Subcutaneous abdominal adipose tissue (tissue), 5 donors: ENCODE results near the gene B3GALT5.

ENCODE experiments used
- H3K27ac ChIP-seq: one replicate; pipeline ENCODE4 v1.7.0; 2013; ENCODE audit warnings: low read depth, mild to moderate bottlenecking, inconsistent platforms, low read length, moderate library complexity
- H3K27me3 ChIP-seq, 5 donors: one replicate each; pipeline ENCODE4 v1.7.0; 2013; ENCODE audit warnings: low read length in 5 of 5, inconsistent platforms in 1 of 5; ENCODE audit not compliant: control insufficient read depth in 5 of 5, insufficient read depth in 4 of 5
- H3K36me3 ChIP-seq, 5 donors: one replicate each; pipeline ENCODE4 v1.7.0; 2013; ENCODE audit warnings: low read length in 5 of 5; ENCODE audit not compliant: control insufficient read depth in 5 of 5, insufficient read depth in 5 of 5
- H3K4me1 ChIP-seq, 5 donors: one replicate each; pipeline ENCODE4 v1.7.0; 2013; ENCODE audit warnings: low read length in 5 of 5, mild to moderate bottlenecking in 3 of 5, moderate library complexity in 1 of 5; ENCODE audit not compliant: control insufficient read depth in 5 of 5, insufficient read depth in 5 of 5
- H3K4me3 ChIP-seq, 5 donors: one replicate each; pipeline ENCODE4 v1.7.0; 2013; ENCODE audit warnings: low read length in 5 of 5, low read depth in 1 of 5
- H3K9ac ChIP-seq, 5 donors: one replicate each; pipeline ENCODE4 v1.7.0; 2013; ENCODE audit warnings: low read length in 5 of 5, mild to moderate bottlenecking in 4 of 5, moderate library complexity in 3 of 5
- H3K9me3 ChIP-seq, 5 donors: one replicate each; pipeline ENCODE4 v1.7.0; 2013; ENCODE audit warnings: low read length in 5 of 5; ENCODE audit not compliant: control insufficient read depth in 5 of 5
- donor health status: healthy.
- donor health status: healthy.
- donor health status: healthy.
- donor health status: healthy.
- donor health status: healthy.

B3GALT5 gene

GRCh38 chr21:39655589-39655988 is 42.8 kb downstream of the B3GALT5 start:
- Histone ChIP-seq H3K4me3 (no peak overlapping the region), H3K36me3 (no peaks in the 10 kb centered on the region), H3K4me1 (peaks cover 0 to 9% (median 0%) of the 10 kb centered on the region in 5 donors), H3K9me3 (peaks cover 5 to 21% (median 18%) of the 10 kb centered on the region in 5 donors), H3K27ac (no peak overlapping the region), H3K9ac (no peak overlapping the region), H3K27me3 (peaks cover 0 to 2% (median 0%) of the 10 kb centered on the region in 5 donors)

GRCh38 chr21:39656209-39656608 is 43.5 kb downstream of the B3GALT5 start:
- no peak overlapping the region for H3K9ac ChIP-seq
- peaks cover 0 to 2% (median 0%) of the 10 kb centered on the region in 5 donors for H3K27me3 ChIP-seq
- no peak overlapping the region for H3K4me3 ChIP-seq
- peaks cover 0 to 12% (median 0%) of the 10 kb centered on the region in 5 donors for H3K4me1 ChIP-seq
- peaks cover 5 to 21% (median 18%) of the 10 kb centered on the region in 5 donors for H3K9me3 ChIP-seq
- H3K27ac ChIP-seq = no peak overlapping the region
- H3K36me3 ChIP-seq = no peaks in the 10 kb centered on the region

DNA sequence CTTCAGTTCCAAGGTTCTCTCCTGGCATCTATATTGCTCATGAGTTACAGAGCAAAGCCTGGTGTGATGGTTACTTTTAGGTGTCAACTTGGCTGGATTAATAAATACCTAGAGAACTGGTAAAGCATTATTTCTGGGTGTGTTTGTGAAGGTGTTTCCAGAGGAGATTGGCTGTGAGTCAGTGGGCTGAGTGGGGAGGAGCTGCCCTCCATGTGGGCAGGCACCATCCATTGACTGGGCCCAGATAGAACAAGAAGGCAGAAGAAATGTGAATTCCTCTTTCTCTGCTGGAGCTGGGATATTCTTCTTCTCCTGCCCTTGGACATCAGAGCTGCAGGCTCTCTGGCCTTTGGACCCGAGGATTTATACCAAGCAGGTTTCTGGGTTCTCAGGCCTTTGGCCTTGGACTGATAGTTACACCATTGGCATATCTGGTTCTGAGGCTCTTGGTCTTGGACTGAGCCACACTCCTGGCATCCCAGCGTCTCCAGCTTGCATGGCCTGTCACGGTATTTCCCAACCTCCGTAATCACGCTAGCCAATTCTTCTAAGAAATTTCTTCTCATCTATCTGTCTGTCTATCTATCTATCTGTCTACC is 44.5 kb downstream of the B3GALT5 start:
- Histone ChIP-seq H3K27me3 (peaks cover 0 to 2% (median 0%) of the 10 kb centered on the region in 5 donors), H3K9me3 (peaks cover 5 to 20% (median 15%) of the 10 kb centered on the region in 5 donors), H3K36me3 (no peaks in the 10 kb centered on the region), H3K9ac (no peak overlapping the region), H3K27ac (no peak overlapping the region), H3K4me3 (no peak overlapping the region), H3K4me1 (peaks cover 0 to 12% (median 0%) of the 10 kb centered on the region in 5 donors)

- Histone ChIP-seq H3K27ac (no peak overlapping the region), H3K36me3 (no peaks in the 10 kb centered on the region), H3K4me1 (peaks cover 0 to 12% (median 0%) of the 10 kb centered on the region in 5 donors), H3K9me3 (peaks cover 5 to 11% (median 11%) of the 10 kb centered on the region in 5 donors), H3K27me3 (peaks cover 0 to 2% (median 0%) of the 10 kb centered on the region in 5 donors), H3K4me3 (no peak overlapping the region), H3K9ac (no peak overlapping the region)
Measured at GRCh38 chr21:39658066-39658465, 45.3 kb downstream of the B3GALT5 start.

- Histone ChIP-seq H3K27ac (no peak overlapping the region), H3K36me3 (no peaks in the 10 kb centered on the region), H3K27me3 (peaks cover 0 to 2% (median 0%) of the 10 kb centered on the region in 5 donors), H3K4me1 (peaks cover 0 to 12% (median 0%) of the 10 kb centered on the region in 5 donors), H3K9ac (no peak overlapping the region), H3K9me3 (no peaks in the 10 kb centered on the region), H3K4me3 (no peak overlapping the region)
Measured at GRCh38 chr21:39659070-39659815, 46.5 kb downstream of the B3GALT5 start.

DNA sequence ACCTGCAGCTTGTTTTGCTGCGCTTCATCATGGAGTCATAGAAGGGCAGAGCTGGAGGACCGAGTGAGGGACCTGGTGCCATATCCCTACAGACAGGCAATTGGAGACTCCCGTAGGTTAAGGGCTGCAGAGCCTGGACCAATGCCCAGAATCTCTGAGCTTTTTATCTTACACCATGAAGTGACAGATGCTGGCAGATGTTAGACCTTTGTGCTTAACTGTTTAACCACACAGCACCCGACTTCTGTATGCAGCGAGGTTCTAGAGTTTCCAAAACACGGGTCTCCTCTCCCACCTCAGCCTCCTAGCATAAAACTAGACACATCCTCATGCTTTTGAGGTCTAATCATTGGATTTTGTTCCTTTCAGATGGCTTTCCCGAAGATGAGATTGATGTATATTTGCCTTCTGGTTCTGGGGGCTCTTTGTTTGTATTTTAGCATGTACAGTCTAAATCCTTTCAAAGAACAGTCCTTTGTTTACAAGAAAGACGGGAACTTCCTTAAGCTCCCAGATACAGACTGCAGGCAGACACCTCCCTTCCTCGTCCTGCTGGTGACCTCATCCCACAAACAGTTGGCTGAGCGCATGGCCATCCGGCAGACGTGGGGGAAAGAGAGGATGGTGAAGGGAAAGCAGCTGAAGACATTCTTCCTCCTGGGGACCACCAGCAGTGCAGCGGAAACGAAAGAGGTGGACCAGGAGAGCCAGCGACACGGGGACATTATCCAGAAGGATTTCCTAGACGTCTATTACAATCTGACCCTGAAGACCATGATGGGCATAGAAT is 47.6 kb downstream of the B3GALT5 start:
- no peaks in the 10 kb centered on the region for H3K9me3 ChIP-seq
- H3K4me3 ChIP-seq = peak overlapping the region in 3 of 5 donors; percentile 10 to 47 (median 35)
- H3K36me3 ChIP-seq = no peaks in the 10 kb centered on the region
- H3K4me1 ChIP-seq = peaks cover 0 to 12% (median 0%) of the 10 kb centered on the region in 5 donors
- no peak overlapping the region for H3K9ac ChIP-seq
- H3K27ac ChIP-seq = no peak overlapping the region
- H3K27me3 ChIP-seq = peaks cover 0 to 2% (median 0%) of the 10 kb centered on the region in 5 donors

DNA sequence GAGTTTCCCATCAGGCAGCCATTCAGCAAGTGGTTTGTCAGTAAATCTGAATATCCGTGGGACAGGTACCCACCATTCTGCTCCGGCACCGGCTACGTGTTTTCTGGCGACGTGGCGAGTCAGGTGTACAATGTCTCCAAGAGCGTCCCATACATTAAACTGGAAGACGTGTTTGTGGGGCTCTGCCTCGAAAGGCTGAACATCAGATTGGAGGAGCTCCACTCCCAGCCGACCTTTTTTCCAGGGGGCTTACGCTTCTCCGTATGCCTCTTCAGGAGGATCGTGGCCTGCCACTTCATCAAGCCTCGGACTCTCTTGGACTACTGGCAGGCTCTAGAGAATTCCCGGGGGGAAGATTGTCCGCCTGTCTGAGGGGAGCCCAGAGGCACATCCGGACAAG is 48.4 kb downstream of the B3GALT5 start:
- Histone ChIP-seq H3K4me1 (peaks cover 0 to 12% (median 0%) of the 10 kb centered on the region in 5 donors), H3K27ac (no peak overlapping the region), H3K9ac (no peak overlapping the region), H3K9me3 (no peaks in the 10 kb centered on the region), H3K27me3 (peaks cover 0 to 3% (median 2%) of the 10 kb centered on the region in 5 donors), H3K36me3 (no peaks in the 10 kb centered on the region), H3K4me3 (no peak overlapping the region)

GRCh38 chr21:39661740-39662139 is 49.0 kb downstream of the B3GALT5 start:
- H3K4me3 ChIP-seq = no peak overlapping the region
- H3K4me1 ChIP-seq = peaks cover 0 to 12% (median 0%) of the 10 kb centered on the region in 5 donors
- H3K27me3 ChIP-seq = peaks cover 0 to 4% (median 2%) of the 10 kb centered on the region in 5 donors
- H3K9ac ChIP-seq = no peak overlapping the region
- no peaks in the 10 kb centered on the region for H3K36me3 ChIP-seq
- H3K27ac ChIP-seq = no peak overlapping the region
- H3K9me3 ChIP-seq = no peaks in the 10 kb centered on the region

GRCh38 chr21:39662411-39662953 is 49.7 kb downstream of the B3GALT5 start:
- no peak overlapping the region for H3K27ac ChIP-seq
- H3K9me3 ChIP-seq = no peaks in the 10 kb centered on the region
- H3K9ac ChIP-seq = no peak overlapping the region
- peaks cover 0 to 12% (median 0%) of the 10 kb centered on the region in 5 donors for H3K4me1 ChIP-seq
- no peak overlapping the region for H3K4me3 ChIP-seq
- peaks cover 0 to 4% (median 2%) of the 10 kb centered on the region in 5 donors for H3K27me3 ChIP-seq
- no peaks in the 10 kb centered on the region for H3K36me3 ChIP-seq
